ENCODE results near the gene CSH2. TPM values are rescaled to one million over a fixed set of nuclear protein-coding genes. Genes with fewer than 3 reads are reported as not detected.
"Not testable (repeated sequence)": the region's sequence is repeated elsewhere in the genome, so short reads cannot be mapped to it uniquely, and the experiment has no call there.

CSH2 gene
- total and polyA plus RNA-seq, 5 donors from 2014 or later = 3.8 TPM; not detected in 4

DNA sequence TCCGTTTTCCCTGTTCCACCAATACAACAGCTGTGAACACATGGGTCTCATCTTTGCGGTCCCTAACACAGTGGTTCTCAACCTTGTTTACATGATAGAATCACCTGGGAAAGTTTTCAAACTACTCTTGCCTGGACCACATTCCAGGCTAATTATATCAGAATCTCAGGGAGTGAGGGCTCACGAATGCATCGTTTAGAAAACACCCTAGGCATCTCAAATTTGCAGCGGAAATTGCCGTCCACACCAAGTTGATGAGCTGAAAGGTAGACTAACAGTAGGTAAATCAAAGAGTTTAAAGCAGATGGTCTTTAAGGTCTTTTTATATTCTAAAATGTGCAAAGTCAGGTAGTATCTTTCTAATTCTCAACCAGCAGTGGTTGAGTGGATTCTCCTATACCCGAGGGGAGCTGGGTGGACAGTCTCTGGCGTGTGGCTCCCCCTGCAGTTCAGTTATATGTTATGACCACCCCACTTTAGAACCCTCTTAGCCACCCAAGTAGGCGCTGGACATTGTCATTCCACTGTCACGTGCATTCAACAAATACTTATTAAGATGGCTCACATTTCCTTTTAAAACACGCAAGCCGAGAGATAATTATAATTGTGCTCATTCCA, 33.8 kb upstream of the CSH2 start:
- peak in 1 of 2 donors; percentile 44 for ATAC-seq (ENCODE audit: low read depth in 2 of 2)
- not testable (repeated sequence) for H3K36me3 Mint-ChIP-seq; H3K4me1 ChIP-seq (ENCODE audit: control insufficient read depth, insufficient read depth, low read length, poor library complexity, severe bottlenecking); H3K27me3 ChIP-seq (ENCODE audit: control insufficient read depth, insufficient read depth, low read length); H3K27ac Mint-ChIP-seq; DNase-seq; H3K4me3 ChIP-seq (ENCODE audit: low read depth, low read length); H3K4me3 Mint-ChIP-seq; H3K4me1 Mint-ChIP-seq; H3K27ac ChIP-seq (ENCODE audit: insufficient read depth, low read length, poor library complexity, severe bottlenecking); H3K27me3 Mint-ChIP-seq; H3K9me3 Mint-ChIP-seq; H3K9me3 ChIP-seq (ENCODE audit: control insufficient read depth in 2 of 2, low read length in 2 of 2); H3K36me3 ChIP-seq (ENCODE audit: control insufficient read depth, insufficient read depth, low read length)

DNA sequence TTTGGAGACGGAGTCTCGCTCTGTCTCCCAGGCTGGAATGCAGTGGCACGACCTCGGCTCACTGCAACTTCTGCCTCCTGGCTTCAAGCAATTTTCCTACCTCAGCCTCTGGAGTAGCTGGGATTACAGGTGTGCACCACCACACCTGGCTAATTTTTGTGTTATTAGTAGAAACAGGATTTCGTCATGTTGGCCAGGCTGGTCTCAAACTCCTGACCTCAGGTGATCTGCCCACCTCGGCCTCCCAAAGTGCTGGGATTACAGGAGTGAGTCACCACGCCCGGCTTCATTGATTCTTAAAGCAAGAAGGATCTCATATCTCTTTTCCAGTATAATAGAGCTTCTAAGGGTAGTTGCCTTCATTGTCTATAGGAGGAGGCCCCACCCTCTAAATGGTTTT, 31.3 kb upstream of the CSH2 start:
- H3K36me3 ChIP-seq (ENCODE audit: control insufficient read depth, insufficient read depth, low read length); H3K27me3 ChIP-seq (ENCODE audit: control insufficient read depth, insufficient read depth, low read length); H3K9me3 ChIP-seq (ENCODE audit: control insufficient read depth in 2 of 2, low read length in 2 of 2); H3K36me3 Mint-ChIP-seq; H3K4me3 Mint-ChIP-seq; H3K27ac ChIP-seq (ENCODE audit: insufficient read depth, low read length, poor library complexity, severe bottlenecking); DNase-seq; H3K27me3 Mint-ChIP-seq; H3K4me1 ChIP-seq (ENCODE audit: control insufficient read depth, insufficient read depth, low read length, poor library complexity, severe bottlenecking); H3K9me3 Mint-ChIP-seq; H3K4me3 ChIP-seq (ENCODE audit: low read depth, low read length); H3K27ac Mint-ChIP-seq; ATAC-seq (ENCODE audit: low read depth in 2 of 2); H3K4me1 Mint-ChIP-seq: not testable (repeated sequence)

DNA sequence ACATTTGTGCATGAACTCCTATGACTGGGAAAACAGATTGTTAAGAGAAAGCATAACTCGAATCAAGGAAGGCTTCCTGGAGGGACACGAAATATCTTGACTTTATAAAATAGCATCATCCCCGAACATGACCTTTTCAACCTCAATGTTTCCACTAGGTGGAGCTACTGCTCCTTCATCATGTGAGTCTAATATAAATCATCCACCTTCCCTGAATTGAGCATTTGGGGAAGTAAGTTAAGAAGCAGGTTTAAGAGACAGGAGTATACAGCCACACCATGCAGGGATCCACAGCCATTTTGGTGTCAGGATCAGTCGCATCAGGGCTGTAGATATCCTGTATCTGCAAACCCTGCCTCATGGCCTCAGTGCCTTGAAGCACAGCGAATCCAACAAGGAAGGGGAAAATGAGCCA, 30.3 kb upstream of the CSH2 start:
- H3K36me3 ChIP-seq (ENCODE audit: control insufficient read depth, insufficient read depth, low read length); H3K27me3 Mint-ChIP-seq; H3K4me1 Mint-ChIP-seq; H3K36me3 Mint-ChIP-seq; H3K9me3 ChIP-seq (ENCODE audit: control insufficient read depth in 2 of 2, low read length in 2 of 2); H3K27me3 ChIP-seq (ENCODE audit: control insufficient read depth, insufficient read depth, low read length); H3K9me3 Mint-ChIP-seq; H3K4me1 ChIP-seq (ENCODE audit: control insufficient read depth, insufficient read depth, low read length, poor library complexity, severe bottlenecking); H3K4me3 ChIP-seq (ENCODE audit: low read depth, low read length); H3K27ac ChIP-seq (ENCODE audit: insufficient read depth, low read length, poor library complexity, severe bottlenecking): not testable (repeated sequence)
- Mint-ChIP-seq H3K27ac (peak overlapping the region in 1 of 3 donors; percentile 86), H3K4me3 (peak overlapping the region in 1 of 4 donors; percentile 84)
- peak in 2 of 3 donors; percentile 34 to 42 for DNase-seq
- ATAC-seq (ENCODE audit: low read depth in 2 of 2) = peak; percentile 67 to 71

DNA sequence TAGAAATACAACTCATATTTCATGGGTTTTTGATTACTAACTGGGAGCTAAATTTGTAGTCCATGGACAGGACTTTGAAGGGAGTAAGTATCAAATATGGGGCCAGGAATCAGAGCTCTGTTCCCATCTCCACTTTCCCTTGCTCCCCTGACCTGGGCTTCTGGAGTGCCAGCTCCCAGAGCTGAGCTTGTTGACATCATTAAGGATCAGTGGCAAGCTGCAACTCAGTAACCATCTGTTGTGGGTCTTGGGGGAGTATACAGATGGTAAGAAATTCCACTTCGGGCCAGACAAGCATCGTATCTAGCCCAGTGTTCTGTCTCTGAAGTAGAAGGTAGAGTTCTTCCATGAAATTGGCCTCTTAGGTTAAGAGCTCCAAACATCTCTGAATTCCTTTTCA, 28.5 kb upstream of the CSH2 start:
- not testable (repeated sequence) for DNase-seq; ATAC-seq (ENCODE audit: low read depth in 2 of 2); H3K36me3 ChIP-seq (ENCODE audit: control insufficient read depth, insufficient read depth, low read length); H3K4me1 ChIP-seq (ENCODE audit: control insufficient read depth, insufficient read depth, low read length, poor library complexity, severe bottlenecking); H3K4me1 Mint-ChIP-seq; H3K27ac ChIP-seq (ENCODE audit: insufficient read depth, low read length, poor library complexity, severe bottlenecking); H3K4me3 ChIP-seq (ENCODE audit: low read depth, low read length); H3K27ac Mint-ChIP-seq; H3K9me3 ChIP-seq (ENCODE audit: control insufficient read depth in 2 of 2, low read length in 2 of 2); H3K27me3 Mint-ChIP-seq; H3K27me3 ChIP-seq (ENCODE audit: control insufficient read depth, insufficient read depth, low read length); H3K36me3 Mint-ChIP-seq; H3K4me3 Mint-ChIP-seq; H3K9me3 Mint-ChIP-seq

DNA sequence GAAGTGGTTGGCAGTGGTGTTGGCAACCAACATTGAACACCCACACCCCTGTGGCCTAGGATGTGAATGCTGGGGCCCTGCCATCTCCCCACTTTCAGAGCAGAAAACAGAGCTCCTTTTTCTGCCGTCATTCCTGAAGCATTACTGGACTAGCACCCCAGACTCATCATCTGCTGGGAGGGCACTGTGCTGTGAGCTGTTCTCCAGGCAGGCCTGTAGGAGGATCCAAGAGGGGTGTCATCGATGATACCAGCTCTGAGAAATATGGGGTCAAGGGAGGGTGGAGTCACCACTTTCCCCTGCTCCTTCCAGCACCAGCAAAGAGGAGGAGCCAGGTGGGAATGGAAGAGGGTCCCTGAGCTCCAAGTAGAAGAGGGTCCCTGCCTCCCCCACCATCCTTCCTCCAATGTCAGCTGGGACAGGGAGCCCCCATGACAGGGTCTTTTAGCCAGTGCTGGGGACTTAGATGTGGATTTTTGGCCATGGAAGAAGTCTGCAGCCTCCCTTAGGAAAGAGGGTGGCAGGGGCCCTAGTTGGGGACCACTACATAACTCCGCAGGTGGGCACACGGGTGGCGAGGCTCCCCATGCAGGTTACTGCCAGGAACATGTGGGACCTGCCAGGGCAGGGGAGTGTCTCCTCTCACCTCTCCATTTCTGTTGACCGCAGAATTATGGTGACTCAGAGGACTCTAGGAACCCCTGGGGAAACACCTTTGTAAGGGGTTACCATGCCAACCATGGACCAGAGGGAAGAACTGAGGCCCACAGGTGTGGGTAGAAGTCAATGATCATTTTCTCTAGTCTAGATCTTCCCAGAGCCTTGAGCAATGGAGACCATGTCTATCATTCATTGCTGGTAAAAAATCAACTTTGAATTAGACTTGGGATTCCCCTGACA, 25.7 kb upstream of the CSH2 start:
- H3K4me3 Mint-ChIP-seq; H3K36me3 ChIP-seq (ENCODE audit: control insufficient read depth, insufficient read depth, low read length); H3K4me1 ChIP-seq (ENCODE audit: control insufficient read depth, insufficient read depth, low read length, poor library complexity, severe bottlenecking); H3K36me3 Mint-ChIP-seq; H3K27ac ChIP-seq (ENCODE audit: insufficient read depth, low read length, poor library complexity, severe bottlenecking); H3K9me3 Mint-ChIP-seq; H3K27me3 ChIP-seq (ENCODE audit: control insufficient read depth, insufficient read depth, low read length); H3K27me3 Mint-ChIP-seq; H3K4me3 ChIP-seq (ENCODE audit: low read depth, low read length); H3K4me1 Mint-ChIP-seq; H3K9me3 ChIP-seq (ENCODE audit: control insufficient read depth in 2 of 2, low read length in 2 of 2): not testable (repeated sequence)
- ATAC-seq (ENCODE audit: low read depth in 2 of 2) (peak in 1 of 2 donors; percentile 48), DNase-seq (peak in 1 of 3 donors; percentile 50)
- peak overlapping the region in 1 of 3 donors; percentile 47 for H3K27ac Mint-ChIP-seq

DNA sequence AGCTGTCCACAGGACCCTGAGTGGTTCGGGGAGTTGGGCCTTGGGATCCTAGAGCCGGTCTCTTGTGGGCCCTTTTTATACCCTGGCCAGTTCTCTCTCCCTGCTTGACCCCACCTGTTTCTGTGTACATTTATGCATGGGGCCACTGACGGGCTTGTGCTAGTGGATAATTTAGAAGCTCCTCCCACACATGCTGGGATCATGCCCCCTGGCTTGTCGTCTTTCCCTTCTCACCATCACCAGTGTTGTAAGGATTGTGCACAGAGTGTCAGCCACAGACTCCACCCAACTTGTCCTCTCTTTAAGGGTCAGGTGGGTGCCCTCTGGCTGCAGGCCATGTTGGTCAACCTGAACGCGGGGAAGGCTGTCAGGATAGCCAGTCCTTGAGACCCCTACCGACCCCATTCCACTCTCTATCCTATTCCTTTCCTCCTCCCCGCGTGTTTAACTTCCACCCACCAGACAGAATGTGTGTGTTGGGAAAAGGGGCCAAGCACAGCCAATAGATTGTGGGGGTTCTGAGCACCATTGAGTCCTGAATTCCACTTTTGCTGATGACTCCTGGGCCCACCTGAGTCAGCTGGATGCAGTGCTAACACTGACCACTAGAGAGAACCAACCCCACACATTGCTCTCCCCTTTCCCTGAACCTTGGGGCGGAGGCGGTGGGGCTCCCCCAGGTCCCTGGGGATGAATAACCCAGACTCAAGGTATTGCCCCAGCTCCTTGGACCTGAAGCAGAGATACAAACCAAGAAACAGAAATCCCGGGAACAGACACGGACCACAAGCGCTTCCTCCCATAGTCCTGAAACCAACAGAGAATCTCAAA, 23.3 kb upstream of the CSH2 start, which contains the start of gene CSH1:
Gene CSH1 (minus strand): TSS at position 51 of the 831 bp plus-strand sequence. CDS start 63 bp downstream, outside the sequence.
- not testable (repeated sequence) for H3K27me3 ChIP-seq (ENCODE audit: control insufficient read depth, insufficient read depth, low read length); H3K4me3 Mint-ChIP-seq; H3K27me3 Mint-ChIP-seq; H3K9me3 ChIP-seq (ENCODE audit: control insufficient read depth in 2 of 2, low read length in 2 of 2); DNase-seq; H3K36me3 Mint-ChIP-seq; H3K36me3 ChIP-seq (ENCODE audit: control insufficient read depth, insufficient read depth, low read length); H3K4me3 ChIP-seq (ENCODE audit: low read depth, low read length); H3K4me1 ChIP-seq (ENCODE audit: control insufficient read depth, insufficient read depth, low read length, poor library complexity, severe bottlenecking); H3K4me1 Mint-ChIP-seq; H3K27ac ChIP-seq (ENCODE audit: insufficient read depth, low read length, poor library complexity, severe bottlenecking); H3K9me3 Mint-ChIP-seq; ATAC-seq (ENCODE audit: low read depth in 2 of 2)
- peak within 1 kb of the TSS in 1 of 3 donors; percentile 43 for H3K27ac Mint-ChIP-seq

DNA sequence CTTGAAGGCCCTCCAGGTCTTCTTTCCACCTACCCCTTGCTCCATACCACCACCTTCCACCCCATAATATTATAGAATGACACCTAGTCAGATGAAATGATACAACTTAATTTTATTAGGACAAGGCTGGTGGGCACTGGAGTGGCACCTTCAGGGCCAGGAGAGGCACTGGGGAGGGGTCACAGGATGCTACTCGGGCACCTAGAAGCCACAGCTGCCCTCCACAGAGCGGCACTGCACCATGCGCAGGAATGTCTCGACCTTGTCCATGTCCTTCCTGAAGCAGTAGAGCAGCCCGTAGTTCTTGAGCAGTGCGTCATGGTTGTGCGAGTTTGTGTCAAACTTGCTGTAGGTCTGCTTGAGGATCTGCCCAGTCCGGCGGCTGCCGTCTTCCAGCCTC, 21.3 kb upstream of the CSH2 start:
- not testable (repeated sequence) for ATAC-seq (ENCODE audit: low read depth in 2 of 2); H3K27ac Mint-ChIP-seq; H3K9me3 Mint-ChIP-seq; H3K4me1 ChIP-seq (ENCODE audit: control insufficient read depth, insufficient read depth, low read length, poor library complexity, severe bottlenecking); H3K9me3 ChIP-seq (ENCODE audit: control insufficient read depth in 2 of 2, low read length in 2 of 2); H3K27me3 ChIP-seq (ENCODE audit: control insufficient read depth, insufficient read depth, low read length); DNase-seq; H3K27ac ChIP-seq (ENCODE audit: insufficient read depth, low read length, poor library complexity, severe bottlenecking); H3K27me3 Mint-ChIP-seq; H3K4me3 ChIP-seq (ENCODE audit: low read depth, low read length); H3K36me3 ChIP-seq (ENCODE audit: control insufficient read depth, insufficient read depth, low read length); H3K36me3 Mint-ChIP-seq; H3K4me3 Mint-ChIP-seq; H3K4me1 Mint-ChIP-seq

Measured in CD4-positive, CD25-positive, alpha-beta regulatory T cell (primary cell).